ENCODE data around the gene DUOX1.

DUOX1 gene

GRCh38 chr15:45168751-45169551 lies 39.2 kb downstream of the DUOX1 start:
- no peak for DNase-seq (ENCODE audit: low read depth, low spot score)

- DNase-seq (ENCODE audit: low read depth, low spot score), result no peak
Measured at GRCh38 chr15:45169608-45170480, 40.0 kb downstream of the DUOX1 start.

- DNase-seq (ENCODE audit: low read depth, low spot score), result no peak
Measured at GRCh38 chr15:45171912-45172311, 42.1 kb downstream of the DUOX1 start.

GRCh38 chr15:45174069-45174468 lies 44.3 kb downstream of the DUOX1 start:
- DNase-seq (ENCODE audit: low read depth, low spot score), result no peak

GRCh38 chr15:45174577-45174976 lies 44.8 kb downstream of the DUOX1 start:
- no peak for DNase-seq (ENCODE audit: low read depth, low spot score)

- no peak for DNase-seq (ENCODE audit: low read depth, low spot score)
Measured at GRCh38 chr15:45177285-45177684, 47.5 kb downstream of the DUOX1 start.

- peak; percentile 58 for DNase-seq (ENCODE audit: low read depth, low spot score)
Measured at GRCh38 chr15:45179221-45179985, 49.6 kb downstream of the DUOX1 start.

- no peak for DNase-seq (ENCODE audit: low read depth, low spot score)
Measured at GRCh38 chr15:45180201-45180600, 50.4 kb downstream of the DUOX1 start.

- no peak for DNase-seq (ENCODE audit: low read depth, low spot score)
Measured at GRCh38 chr15:45180648-45181436, 51.0 kb downstream of the DUOX1 start.

- no peak for DNase-seq (ENCODE audit: low read depth, low spot score)
Measured at GRCh38 chr15:45181491-45182285, 51.9 kb downstream of the DUOX1 start.

- no peak for DNase-seq (ENCODE audit: low read depth, low spot score)
Measured at GRCh38 chr15:45182996-45183395, 53.2 kb downstream of the DUOX1 start.

GRCh38 chr15:45183511-45183910 lies 53.7 kb downstream of the DUOX1 start:
- DNase-seq (ENCODE audit: low read depth, low spot score), result no peak

GRCh38 chr15:45184562-45185041 lies 54.8 kb downstream of the DUOX1 start:
- DNase-seq (ENCODE audit: low read depth, low spot score), result no peak

- no peak for DNase-seq (ENCODE audit: low read depth, low spot score)
Measured at GRCh38 chr15:45185069-45185779, 55.4 kb downstream of the DUOX1 start.

GRCh38 chr15:45185903-45186770 lies 56.3 kb downstream of the DUOX1 start:
- peak; percentile 57 for DNase-seq (ENCODE audit: low read depth, low spot score)

GRCh38 chr15:45186771-45187577 lies 57.2 kb downstream of the DUOX1 start:
- DNase-seq (ENCODE audit: low read depth, low spot score), result peak; percentile 57

- no peak for DNase-seq (ENCODE audit: low read depth, low spot score)
Measured at GRCh38 chr15:45187578-45187893, 57.7 kb downstream of the DUOX1 start.
